Stimulated activated CD8-positive, alpha-beta memory T cell treated with anti-CD3 and anti-CD28 coated beads, Interleukin-2, amount 100 ng/mL, for 48 hours (primary cell): ENCODE results near the gene MPIG6B.
"Not testable (repeated sequence)": the region's sequence is repeated elsewhere in the genome, so short reads cannot be mapped to it uniquely, and the experiment has no call there.

Experiments used
- DNase-seq, 2 donors: peaks; one replicate each; pipeline ENCODE4 v3.0.0-alpha.2; 2020; ENCODE audit warnings: low read depth in 2 of 2

The MPIG6B gene

DNA sequence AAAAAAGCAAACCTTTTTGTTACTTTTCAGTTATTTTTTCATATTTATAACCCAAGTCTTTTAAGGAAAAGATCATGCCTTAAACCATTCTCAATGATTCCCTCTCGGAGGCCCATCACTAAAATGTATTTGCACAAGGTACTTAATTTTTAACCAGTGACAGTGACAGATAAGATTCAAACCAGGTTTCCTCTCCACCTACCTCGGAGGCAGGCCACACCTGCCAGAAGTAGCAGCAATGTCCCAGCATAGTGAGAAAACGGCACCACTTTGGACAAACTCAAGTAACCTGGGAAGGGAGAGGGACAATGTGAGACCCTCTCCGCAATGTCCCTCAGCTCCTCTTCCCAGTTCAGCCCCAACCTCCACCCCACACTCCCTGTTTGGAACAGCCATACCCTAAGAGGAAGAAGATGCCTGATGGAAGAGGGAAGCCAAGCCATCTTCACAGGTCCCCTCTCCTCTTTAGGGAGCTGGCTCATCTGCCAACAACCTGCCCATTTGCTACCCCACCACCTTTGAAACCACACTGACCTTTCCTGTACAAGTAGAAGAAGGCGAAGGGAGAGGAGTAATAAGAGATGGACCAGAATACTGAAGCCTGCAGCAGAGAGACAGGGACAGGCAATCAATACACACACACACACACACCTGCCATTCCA lies 22.3 kb upstream of the MPIG6B start:
- no peak for DNase-seq

- no peak for DNase-seq
Measured at GRCh38 chr6:31701666-31702404, 21.3 kb upstream of the MPIG6B start.

- no peak for DNase-seq
Measured at GRCh38 chr6:31702405-31702818, 20.8 kb upstream of the MPIG6B start.

DNA sequence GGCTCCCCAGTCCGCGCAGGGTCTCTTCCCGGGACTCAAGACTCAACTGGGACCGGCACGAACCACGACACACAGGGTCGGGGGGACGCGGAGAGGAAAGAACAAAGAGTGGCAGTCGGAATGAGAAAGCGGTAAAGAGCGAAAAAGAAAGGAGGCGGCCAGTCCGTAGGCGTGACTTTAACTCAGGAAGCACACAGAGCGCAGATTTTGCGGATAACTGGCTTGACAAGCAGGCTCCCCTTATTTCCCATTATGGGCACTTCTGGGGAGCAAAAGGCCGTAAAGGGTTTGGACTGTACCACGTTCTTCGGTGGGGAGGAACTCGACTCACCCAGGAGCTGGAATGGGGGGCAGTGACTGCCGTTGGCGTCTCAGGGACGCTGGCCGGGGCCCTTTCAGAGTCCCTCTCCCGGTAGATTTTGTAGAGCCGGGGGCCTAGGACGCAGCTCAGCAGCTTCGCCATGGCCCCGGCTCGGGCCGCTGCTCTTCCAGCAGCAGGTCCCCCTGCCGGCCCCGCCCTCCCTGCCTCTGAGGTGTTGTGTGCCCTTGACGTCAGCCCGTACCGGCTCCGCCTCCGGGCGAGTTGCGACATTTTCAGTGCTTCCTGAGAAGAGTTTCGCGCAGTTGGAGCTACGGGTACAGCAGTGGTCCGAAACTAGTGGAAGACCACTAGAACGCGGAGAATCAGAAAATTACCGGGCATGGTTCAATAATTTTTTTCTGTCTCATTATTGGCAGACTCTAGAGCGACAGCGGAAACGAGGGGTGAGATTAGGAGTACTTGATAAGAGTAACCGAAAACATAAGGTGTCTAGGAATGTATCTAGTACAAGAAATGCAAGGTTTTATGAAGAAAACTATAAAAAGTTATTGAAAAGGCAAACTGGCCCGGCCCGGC lies 20.1 kb upstream of the MPIG6B start, which contains the start of gene ABHD16A:
ABHD16A (minus strand) TSS at position 506 of the 898 bp plus-strand sequence; CDS start at position 463, 43 bp downstream.
- DNase-seq, result peak; percentile 98

- no peak for DNase-seq
Measured at GRCh38 chr6:31705931-31706330, 17.2 kb upstream of the MPIG6B start.

GRCh38 chr6:31706599-31706998 lies 16.6 kb upstream of the MPIG6B start, which contains the start of gene LY6G6F:
Gene LY6G6F (plus strand): TSS chr6:31706866. CDS start chr6:31706907, 41 bp downstream.
- DNase-seq, result no peak

GRCh38 chr6:31707701-31708100 lies 15.5 kb upstream of the MPIG6B start:
- no peak for DNase-seq

DNA sequence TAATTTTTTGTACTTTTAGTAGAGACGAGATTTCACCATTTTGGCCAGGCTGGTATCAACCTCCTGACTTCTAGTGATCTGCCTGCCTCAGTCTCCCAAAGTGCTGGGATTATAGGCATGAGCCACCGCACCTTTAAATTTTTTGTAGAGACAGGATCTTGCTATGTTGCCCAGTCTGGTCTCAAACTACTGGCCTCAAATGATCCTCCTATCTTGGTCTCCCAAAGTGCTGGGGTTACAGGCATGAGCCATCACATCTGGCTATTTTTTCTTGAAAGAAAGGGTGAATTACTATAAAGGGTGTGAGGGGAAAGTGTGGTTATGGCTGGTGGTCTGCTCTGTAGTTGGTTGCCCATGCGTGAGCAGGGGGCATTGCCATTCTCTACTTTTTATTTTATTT lies 14.9 kb upstream of the MPIG6B start:
- no peak for DNase-seq

DNA sequence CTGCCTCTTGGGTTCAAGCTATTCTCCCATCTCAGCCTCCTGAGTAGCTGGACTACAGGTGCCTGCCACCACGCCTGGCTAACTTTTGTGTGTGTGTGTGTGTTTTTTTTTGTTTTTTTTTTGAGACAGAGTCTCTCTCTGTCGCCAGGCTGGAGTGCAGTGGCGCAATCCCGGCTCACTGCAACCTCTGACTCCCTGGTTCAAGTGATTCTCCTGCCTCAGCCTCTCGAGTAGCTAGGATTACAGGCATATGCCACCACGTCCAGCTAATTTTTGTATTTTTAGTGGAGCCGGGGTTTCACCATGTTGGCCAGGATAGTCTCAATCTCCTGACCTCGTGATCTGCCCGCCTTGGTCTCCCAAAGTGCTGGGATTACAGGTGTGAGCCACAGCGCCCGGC lies 14.0 kb upstream of the MPIG6B start:
- DNase-seq, result not testable (repeated sequence)

DNA sequence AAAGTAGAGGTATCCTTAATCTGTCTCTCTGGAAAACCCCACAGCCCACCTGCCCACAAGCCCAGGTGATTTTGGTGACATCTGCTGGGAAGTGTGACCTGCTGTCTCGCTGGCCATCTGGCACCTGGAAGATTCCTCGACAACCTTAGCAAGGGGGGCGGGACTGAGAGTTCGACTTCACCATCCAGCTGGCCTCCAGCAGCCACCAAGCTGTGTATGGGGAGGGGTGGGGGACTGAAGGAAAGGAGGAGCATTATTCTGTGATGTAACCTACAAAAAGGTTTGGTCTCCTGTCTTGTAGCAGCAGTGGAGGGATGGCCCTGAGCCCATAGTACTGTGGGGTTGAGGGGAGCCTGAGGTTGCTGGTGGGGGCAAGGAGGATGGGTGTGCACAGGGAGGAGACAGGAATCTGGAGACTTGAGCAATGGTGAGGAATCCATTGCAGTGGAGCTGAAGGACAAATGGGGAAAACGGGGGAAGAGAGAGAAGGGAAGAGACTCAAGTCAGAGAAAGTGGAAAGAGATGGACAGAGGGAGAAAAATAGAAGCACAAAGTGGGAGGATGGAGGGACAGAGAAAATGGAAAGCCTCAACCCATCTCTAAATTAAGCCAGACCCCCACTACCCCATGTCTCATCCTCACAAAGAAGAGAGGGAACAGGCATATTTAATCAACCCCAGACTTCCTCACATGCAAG lies 12.5 kb upstream of the MPIG6B start:
- no peak for DNase-seq

GRCh38 chr6:31711233-31711632 lies 11.9 kb upstream of the MPIG6B start:
- DNase-seq, result no peak

GRCh38 chr6:31712296-31712695 lies 10.9 kb upstream of the MPIG6B start:
- no peak for DNase-seq

- DNase-seq, result no peak
Measured at GRCh38 chr6:31713465-31713864, 9.7 kb upstream of the MPIG6B start.

GRCh38 chr6:31713991-31714684 lies 9.0 kb upstream of the MPIG6B start:
- no peak for DNase-seq

GRCh38 chr6:31715022-31715958 lies 7.9 kb upstream of the MPIG6B start, which contains the start of gene LY6G6D:
Gene LY6G6D (plus strand): TSS chr6:31715348. CDS start chr6:31715356, 8 bp downstream.
- DNase-seq, result no peak

DNA sequence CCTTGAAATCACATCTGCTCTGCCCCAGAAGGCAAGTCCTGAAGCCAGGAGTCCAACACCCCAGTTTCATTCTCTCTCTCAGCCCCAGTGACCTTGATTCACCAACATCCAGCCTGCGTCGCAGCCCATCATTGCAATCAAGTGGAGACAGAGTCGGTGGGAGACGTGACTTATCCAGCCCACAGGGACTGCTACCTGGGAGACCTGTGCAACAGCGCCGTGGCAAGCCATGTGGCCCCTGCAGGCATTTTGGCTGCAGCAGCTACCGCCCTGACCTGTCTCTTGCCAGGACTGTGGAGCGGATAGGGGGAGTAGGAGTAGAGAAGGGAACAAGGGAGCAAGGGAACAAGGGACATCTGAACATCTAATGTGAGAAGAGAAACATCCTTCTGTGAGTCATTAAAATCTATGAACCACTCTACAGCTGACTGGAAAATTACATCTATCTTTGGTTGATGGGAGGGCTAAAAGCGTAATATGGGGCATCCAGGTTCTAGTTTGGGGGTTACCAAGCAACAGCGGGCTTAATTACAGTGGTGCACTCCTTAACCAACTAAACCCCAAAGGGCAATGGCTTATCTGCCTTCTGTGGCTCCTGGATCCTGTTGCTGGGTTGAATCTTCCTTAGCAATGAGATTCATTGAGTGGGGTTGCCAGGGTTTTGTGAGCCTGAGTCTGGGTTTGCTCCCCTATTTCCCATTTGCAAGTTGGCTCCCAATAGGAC lies 5.5 kb upstream of the MPIG6B start:
- no peak for DNase-seq

- no peak for DNase-seq
Measured at GRCh38 chr6:31718265-31718664, 4.9 kb upstream of the MPIG6B start.

DNA sequence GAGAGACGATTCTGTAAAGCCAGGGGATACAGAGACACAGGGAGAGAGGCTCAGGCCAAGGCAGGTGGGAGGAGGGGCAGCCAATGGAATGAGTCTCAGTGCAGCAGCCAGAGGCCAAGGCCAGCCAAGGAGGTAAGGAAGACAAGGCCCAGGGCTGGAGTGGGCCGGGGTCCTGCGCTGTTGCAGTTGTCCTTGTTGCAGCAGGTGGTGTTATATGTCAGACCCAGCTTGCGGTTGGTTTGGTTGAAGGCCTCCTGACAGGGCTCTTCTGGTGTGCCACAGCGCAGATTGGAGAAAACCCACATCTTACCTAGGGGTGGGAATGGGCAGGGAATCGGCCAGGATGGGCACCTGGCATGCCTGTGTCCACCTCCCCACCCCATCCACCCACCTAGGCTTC lies 4.2 kb upstream of the MPIG6B start:
- no peak for DNase-seq

- DNase-seq, result no peak
Measured at GRCh38 chr6:31720196-31720770, 2.9 kb upstream of the MPIG6B start.
